RPMI8226 (cell line): ENCODE measurements around the gene CALU.

Source experiments
- DNase-seq: peaks from one replicate; pipeline ENCODE4 v3.0.0-alpha.2; 2015

CALU gene

GRCh38 chr7:128725531-128725930 is 13.6 kb upstream of the CALU start:
- no peak for DNase-seq

DNA sequence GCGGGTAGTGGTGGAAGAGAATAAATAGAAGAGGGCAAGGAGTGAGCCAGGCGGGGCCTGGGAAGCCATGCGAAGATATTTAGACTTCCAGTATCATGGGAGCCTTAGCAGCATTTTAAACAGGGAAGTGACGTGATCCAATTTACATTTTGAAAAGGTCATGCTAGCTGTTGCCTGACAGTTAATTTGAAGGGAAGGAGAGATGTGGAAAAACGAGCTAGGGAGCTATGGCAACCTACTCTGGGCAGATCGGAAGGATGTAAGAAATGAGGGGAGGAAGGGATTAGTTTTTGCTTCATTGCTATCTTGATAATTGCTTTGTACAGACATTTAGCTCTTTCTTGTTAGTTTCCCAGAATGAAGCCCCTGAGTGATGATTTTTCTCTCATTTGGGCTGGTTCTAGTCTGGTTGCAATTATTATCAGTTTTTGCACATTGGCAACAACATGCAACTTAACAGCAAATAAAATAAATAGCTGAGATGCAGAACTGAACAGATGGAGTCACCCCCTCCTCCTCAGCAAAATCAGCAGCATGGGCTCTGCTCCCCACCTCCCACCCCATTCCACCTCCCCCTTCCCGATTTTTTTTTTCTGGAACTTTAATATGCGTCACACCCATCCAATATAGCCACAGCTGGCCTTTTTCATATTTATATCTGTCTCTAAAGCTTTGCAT is 13.0 kb upstream of the CALU start:
- DNase-seq = no peak

DNA sequence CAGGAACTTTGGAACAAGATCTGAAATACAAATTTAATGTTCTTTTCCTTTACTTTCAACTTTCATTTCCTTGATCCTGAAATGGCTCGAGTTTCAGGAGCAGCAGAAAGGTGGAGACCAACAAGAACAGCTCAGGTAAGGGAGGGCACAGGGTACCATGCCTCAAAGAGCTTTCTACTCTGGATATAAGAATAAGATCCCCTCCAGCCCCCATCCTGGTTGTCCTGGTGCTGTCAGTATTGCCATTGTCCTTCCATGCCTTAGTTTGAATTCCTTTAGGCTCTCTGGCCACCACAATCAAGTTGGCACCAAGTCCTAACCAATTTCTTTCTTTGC is 12.5 kb upstream of the CALU start:
- DNase-seq = no peak

DNA sequence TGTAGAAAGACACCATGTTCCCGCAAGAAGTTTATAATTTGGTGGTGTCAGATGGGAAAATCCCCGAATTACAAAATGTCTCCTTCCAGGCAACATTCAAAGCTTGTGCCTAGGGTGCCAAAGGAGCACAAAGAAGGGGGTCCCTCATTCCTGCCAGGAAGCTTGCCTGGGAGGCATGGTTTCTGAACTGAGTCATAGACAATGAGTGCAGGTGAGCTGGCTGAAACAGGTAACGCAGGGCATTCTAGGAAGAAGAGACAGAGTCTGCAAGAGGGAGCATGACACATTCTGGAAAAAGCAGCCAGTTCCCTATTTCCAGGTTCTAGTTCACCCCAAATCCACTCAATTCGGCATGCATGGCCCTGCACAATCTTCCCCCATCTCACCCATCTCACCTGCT is 11.9 kb upstream of the CALU start:
- DNase-seq = no peak

DNA sequence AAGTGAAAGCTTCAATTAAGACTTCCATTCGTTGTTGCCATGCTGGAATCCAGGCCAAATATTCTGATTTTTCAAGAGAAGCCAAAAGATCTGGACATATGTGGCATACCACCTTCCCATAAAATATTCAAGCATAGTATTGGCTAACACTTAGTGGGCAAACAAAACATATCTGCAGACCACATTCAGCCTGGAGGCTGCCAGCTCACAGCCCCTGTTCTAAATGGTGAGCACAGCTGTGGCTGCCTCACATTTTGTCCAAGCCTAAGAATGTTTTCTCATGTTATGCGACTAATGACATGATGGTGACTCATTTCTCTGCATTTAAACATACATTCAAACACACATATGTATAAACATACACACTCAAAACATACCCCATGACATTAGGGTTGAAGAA is 10.6 kb upstream of the CALU start:
- no peak for DNase-seq

DNA sequence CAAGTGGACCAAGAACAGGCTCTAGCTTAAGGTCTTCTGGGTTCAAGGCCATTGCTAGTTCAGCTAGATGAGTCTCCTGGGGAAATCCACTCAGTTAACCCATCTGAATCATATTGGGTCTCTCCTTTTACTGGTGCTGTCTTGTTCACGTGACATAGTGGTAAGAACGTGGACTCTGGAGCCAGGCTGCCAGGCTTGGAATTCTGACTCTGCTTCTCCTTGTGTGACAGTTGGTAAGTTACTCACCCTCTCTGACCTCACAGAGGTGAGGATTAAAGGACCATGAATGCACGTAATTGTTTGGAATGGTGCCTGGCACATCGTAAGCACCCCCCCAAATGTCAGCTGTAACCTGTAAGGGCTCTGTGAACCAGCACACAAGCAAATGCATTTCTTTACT is 9.7 kb upstream of the CALU start:
- DNase-seq = no peak

DNA sequence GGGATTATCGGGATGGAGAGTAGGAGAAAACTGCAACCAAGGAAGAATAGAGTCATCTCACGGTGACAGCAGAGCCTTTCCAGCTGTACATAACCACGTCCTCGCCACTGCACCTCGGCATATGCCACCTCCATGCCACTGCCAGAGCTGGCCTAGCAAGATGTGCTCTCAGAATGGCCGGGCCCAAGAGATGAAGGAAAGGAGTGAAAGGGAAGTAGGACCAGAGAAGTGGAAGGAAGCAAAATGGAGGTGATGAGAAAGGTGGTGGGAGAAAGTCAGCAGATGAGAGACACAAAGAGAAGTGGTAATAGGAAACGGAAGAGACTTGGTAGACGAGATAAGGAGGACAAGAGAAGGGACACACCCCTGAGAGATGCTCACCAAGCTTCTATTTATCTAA is 8.0 kb upstream of the CALU start:
- no peak for DNase-seq

DNA sequence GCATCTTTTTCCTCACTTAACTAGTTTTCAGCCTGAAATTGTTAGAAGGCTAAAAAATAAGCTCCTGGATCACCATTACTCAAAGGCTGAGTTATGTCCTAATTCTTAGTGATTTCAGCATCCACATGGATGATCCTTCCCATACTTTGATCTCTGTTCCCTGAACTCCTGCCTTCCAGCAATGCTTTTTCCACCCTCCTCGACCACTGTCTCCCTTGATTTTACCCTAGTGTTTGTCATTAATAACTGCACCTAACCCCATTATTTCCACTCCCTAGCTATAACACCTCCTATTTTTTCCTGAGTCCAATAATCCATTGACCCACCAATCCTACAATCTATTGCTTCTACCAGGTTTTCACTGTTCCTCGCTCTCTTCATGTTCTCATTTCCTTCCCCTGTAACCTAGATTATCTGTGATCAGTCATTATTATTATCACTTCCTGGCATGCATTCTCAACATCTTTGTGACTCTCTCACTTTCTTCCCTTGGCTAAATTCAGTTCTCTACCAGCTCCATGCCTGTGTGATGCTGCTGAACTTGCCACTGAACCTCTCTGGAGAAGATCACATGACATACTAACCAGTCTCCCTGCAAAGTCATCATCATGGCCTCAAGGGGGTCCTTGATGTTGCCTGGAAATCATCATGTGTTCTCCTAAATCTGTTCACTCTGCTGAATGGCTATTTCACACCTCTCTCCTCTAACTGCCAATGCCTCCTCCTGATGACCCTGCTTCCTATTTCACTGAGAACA is 6.5 kb upstream of the CALU start:
- DNase-seq = no peak

DNA sequence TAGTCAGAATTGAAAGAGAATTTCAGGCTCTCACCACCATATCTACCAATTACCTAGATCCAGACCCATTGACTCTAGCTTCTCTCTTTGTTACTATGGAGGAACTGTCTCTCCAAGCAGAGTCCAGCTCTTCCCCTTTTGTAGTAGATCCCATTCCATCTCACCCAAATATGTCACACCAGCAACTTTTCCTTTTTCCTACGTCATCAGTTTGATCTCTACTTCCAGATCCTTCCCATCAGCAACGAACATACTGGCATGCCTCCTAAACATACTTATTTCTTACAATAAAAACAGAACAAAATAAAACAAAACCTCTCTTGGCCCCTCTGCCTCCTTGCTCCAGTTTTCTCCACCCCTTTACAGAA is 5.9 kb upstream of the CALU start:
- DNase-seq = no peak

- peak; percentile 17 for DNase-seq
Measured at GRCh38 chr7:128734890-128735289, 4.3 kb upstream of the CALU start.

GRCh38 chr7:128735436-128735835 is 3.7 kb upstream of the CALU start:
- DNase-seq = no peak

GRCh38 chr7:128737441-128737840 is 1.7 kb upstream of the CALU start:
- DNase-seq = no peak

DNA sequence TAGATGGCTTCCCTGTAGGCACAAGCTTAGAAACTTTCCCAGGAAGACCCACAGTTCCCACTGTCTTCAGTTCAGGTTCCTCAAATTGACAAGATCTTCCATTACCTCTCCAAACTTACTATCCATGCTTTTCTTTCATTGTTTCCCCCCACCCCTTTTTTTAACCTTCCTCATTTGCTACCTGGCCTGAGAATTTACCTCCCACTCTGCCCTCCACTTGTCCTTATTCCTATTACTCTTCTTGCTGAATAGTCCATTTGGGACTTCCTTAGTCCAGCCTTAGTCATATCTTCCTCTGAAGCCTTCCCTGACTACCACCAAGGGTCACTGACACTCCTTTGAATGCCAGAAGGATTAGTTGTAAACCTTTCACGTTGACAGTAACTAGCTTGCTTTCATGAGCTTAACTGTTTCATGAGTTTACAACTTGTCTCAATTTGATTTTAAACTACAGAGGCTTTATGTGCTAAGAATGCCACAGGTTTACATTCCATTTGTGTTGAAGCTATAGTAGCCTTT is 1.2 kb upstream of the CALU start:
- no peak for DNase-seq

- DNase-seq = peak; percentile 18
Measured at GRCh38 chr7:128738570-128739047, 550 bp upstream of the CALU start.

DNA sequence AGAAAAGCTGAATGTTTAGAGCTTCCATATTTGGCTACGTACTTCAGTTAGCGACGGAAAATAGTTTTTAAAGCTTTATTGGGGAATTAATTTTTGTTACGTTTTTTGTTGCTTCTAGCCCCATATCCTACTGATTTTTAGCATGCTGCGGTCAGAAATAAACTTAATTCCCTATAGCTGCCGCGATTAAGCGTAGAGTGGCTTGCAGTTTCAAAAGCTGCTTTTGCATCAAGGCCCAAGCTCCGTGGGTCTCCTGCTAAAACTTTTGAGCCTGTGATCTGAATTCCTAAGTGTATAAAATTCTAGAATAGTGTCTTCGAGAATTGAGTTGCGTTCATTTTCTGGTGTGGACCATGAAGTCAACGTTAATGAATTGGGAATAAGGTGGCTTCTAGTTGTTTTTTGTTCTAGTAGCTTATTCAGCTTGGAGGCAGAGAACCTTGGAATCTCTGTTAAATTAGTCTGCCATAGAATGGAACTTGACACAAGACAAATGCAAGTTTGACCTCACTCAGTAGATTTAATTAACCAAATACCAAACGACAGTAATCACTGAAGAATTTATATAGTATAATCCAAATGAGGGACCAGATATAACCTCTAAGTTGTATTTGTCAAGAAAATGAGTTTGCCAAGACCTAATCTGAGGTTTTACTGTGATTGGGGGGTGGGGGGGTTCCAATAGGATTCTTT is 977 bp downstream of the CALU start:
- no peak for DNase-seq

GRCh38 chr7:128740996-128741395 is 1.8 kb downstream of the CALU start:
- DNase-seq = peak; percentile 19

- DNase-seq = no peak
Measured at GRCh38 chr7:128741491-128741890, 2.3 kb downstream of the CALU start.

GRCh38 chr7:128742206-128742605 is 3.0 kb downstream of the CALU start:
- DNase-seq = no peak

DNA sequence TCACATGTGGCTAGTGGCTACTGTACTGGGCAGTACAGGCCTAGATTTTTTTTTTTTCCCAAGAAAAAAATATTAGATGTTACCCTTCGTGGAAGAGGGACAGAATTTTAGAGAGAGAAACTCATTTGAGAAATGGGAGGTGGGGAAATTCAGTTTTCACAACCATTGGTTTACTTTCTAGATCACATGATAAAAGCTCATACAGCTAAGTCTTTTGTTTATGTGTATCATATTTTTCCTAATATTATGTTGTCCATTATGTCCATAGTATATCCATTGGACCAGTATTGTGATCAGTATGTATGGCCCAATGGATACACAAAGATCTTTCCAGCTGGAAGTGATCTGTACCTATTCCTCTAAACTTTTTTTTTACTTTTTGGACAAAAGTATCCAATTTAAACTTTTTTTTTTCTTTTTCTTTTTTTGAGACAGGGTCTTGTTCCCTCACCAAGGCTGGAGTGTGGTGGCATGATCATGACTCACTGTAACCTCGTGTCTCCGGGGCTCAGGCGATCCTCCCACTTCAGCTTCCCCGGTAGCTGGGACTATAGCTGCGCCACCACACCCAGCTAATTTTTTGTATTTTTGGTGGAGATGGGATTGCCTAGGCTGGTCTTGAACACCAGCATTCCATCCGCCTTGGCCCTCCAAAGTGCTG is 4.1 kb downstream of the CALU start:
- no peak for DNase-seq

GRCh38 chr7:128744366-128744905 is 5.3 kb downstream of the CALU start:
- no peak for DNase-seq

DNA sequence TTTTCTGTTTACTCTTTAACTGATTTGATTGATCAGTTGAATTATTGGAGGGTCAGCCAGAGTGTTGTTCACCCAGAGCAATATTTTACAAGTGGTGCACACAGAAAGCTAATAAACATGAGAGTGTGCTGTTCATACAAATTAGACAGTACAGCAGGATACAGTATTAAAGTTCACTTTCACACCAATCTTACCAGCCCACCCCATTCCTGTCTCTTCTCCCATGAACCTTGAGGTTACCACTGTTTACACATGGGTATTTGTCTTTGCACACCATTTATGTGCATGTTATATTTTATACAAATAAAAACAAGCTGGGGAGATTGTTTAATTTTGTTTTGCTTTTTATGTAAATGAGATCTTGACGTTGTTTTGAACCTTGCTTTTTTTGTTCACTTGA is 6.5 kb downstream of the CALU start:
- DNase-seq = no peak

GRCh38 chr7:128747327-128748079 is 8.3 kb downstream of the CALU start:
- DNase-seq = no peak
